Endothelial cell of umbilical vein (primary cell): ENCODE measurements around the gene GFAP.

ENCODE experiments used
- EZH2 ChIP-seq: IDR thresholded peaks from 2 replicates; pipeline ENCODE4 v1.6.1; 2012; ENCODE audit warnings: borderline replicate concordance, low read depth, mild to moderate bottlenecking, moderate library complexity, low read length, inconsistent platforms; ENCODE audit not compliant: severe bottlenecking
- JUN ChIP-seq: IDR thresholded peaks from 2 replicates; pipeline ENCODE4 v1.6.1; 2011; ENCODE audit warnings: borderline replicate concordance, low read depth; ENCODE audit not compliant: insufficient read length, insufficient read depth
- MYC ChIP-seq: IDR thresholded peaks from one replicate; pipeline ENCODE4 v1.6.1; 2011; ENCODE audit warnings: mild to moderate bottlenecking, low read depth, low read length
- POLR2A ChIP-seq: IDR thresholded peaks from 2 replicates; pipeline ENCODE4 v1.6.1; 2012; ENCODE audit warnings: low read depth, mild to moderate bottlenecking, control low read depth, low read length
- POLR2AphosphoS5 ChIP-seq: IDR thresholded peaks from 2 replicates; pipeline ENCODE4 v1.6.1; 2012; ENCODE audit warnings: low read depth, mild to moderate bottlenecking, control low read depth, low read length, moderate library complexity; ENCODE audit not compliant: insufficient read depth
- TF ChIP-seq, protein P1 (sequence below), 2 donors: IDR thresholded peaks; 1 replicate in 1 of 2; 2 replicates in 1 of 2; pipeline ENCODE4 v1.5.1; 2011; ENCODE audit warnings: low read length in 2 of 2, mild to moderate bottlenecking in 2 of 2, moderate library complexity in 2 of 2, control low read depth in 1 of 2, inconsistent platforms in 1 of 2, low read depth in 1 of 2; ENCODE audit not compliant: insufficient read depth in 1 of 2; ENCODE audit errors: extremely low read depth in 1 of 2
- TF ChIP-seq, protein P2 (sequence below): IDR thresholded peaks from 2 replicates; pipeline ENCODE4 v1.6.1; 2011; ENCODE audit not compliant: insufficient read depth, insufficient read length

DNA sequence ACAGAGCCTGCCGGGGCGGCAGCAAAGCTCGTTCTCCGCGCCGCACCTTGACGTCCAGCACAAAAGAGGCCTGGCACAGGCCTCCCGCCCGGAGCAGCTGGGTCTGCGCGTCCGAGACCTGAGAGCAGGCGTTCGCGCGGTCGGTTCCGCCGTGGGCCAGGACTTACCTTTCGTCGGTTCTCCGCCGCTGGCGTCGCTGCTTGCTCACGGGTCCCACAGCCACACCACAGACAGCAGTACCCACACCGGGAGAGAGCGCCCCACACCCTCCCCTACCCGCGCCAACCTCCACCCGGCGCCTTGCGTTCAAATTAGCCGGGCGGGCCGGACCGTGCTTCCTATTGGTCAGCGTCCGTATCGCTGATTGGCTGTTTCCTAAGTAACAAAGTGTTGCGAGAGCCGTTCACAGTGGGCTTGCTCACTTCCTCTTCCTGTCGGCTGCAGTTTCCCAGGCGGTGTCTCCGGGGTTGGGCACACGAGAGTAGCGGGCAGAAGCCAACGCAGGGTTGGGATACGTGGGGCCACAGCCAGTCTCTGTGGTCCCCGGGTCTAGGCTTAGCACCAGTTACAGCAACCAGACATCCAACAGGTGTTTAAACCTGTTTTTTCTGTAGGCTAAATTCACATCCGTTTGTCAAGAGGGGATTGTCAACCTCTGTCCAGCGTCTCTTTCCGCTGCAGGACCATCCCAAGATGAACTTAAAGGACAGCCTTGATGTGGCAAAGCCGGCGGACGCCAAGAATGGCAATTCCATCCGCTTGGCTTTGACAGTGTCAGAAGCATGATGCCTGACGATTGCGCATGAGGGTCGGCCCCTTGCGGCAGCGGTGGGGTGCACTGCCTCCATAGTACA is 32.4 kb upstream of the GFAP start, which contains the start of gene KIF18B:
- TF ChIP-seq POLR2A: peak; percentile 97
- TF ChIP-seq, protein P1, sequence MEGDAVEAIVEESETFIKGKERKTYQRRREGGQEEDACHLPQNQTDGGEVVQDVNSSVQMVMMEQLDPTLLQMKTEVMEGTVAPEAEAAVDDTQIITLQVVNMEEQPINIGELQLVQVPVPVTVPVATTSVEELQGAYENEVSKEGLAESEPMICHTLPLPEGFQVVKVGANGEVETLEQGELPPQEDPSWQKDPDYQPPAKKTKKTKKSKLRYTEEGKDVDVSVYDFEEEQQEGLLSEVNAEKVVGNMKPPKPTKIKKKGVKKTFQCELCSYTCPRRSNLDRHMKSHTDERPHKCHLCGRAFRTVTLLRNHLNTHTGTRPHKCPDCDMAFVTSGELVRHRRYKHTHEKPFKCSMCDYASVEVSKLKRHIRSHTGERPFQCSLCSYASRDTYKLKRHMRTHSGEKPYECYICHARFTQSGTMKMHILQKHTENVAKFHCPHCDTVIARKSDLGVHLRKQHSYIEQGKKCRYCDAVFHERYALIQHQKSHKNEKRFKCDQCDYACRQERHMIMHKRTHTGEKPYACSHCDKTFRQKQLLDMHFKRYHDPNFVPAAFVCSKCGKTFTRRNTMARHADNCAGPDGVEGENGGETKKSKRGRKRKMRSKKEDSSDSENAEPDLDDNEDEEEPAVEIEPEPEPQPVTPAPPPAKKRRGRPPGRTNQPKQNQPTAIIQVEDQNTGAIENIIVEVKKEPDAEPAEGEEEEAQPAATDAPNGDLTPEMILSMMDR (IDR thresholded peaks at IDR 0.05; ENCODE audit: extremely low read depth in 1 of 2, insufficient read depth in 1 of 2, low read depth in 1 of 2, low read length in 2 of 2): no peak
- TF ChIP-seq POLR2AphosphoS5: peak; percentile 94
- no peak for TF ChIP-seq MYC
- no peak for TF ChIP-seq EZH2
- TF ChIP-seq, protein P2, sequence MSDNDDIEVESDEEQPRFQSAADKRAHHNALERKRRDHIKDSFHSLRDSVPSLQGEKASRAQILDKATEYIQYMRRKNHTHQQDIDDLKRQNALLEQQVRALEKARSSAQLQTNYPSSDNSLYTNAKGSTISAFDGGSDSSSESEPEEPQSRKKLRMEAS: no peak
- no peak for TF ChIP-seq JUN
